ENCODE measurements around the gene LSM6.

DNA sequence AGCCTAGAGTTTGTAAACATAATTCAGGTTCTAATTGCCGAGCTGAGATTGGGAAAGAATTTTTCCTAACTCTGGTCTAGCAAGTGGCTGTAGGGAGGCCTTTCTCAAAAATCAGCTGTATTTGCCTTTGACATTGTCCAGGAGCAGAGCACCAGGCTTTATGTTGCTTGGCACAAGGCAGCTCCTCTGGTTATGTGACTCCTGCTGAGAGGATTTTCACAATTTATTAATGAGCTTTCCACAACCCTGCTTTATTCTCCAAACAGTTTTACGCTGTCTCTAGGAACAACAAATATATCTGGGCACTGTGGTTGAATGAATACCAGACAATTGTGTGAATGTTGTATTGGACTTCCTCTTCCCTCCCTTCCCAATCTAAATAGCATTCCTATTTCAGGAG is 14.9 kb downstream of the LSM6 start:
- TF ChIP-seq POLR2A (IDR thresholded peaks at IDR 0.05), result no peak
- TF ChIP-seq, protein P1, sequence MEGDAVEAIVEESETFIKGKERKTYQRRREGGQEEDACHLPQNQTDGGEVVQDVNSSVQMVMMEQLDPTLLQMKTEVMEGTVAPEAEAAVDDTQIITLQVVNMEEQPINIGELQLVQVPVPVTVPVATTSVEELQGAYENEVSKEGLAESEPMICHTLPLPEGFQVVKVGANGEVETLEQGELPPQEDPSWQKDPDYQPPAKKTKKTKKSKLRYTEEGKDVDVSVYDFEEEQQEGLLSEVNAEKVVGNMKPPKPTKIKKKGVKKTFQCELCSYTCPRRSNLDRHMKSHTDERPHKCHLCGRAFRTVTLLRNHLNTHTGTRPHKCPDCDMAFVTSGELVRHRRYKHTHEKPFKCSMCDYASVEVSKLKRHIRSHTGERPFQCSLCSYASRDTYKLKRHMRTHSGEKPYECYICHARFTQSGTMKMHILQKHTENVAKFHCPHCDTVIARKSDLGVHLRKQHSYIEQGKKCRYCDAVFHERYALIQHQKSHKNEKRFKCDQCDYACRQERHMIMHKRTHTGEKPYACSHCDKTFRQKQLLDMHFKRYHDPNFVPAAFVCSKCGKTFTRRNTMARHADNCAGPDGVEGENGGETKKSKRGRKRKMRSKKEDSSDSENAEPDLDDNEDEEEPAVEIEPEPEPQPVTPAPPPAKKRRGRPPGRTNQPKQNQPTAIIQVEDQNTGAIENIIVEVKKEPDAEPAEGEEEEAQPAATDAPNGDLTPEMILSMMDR (IDR thresholded peaks at IDR 0.05), result no peak

Data from stomach (tissue), 4 donors.